Chondrocyte (in vitro differentiated cells): ENCODE data around the gene SEC22A. TPM values are rescaled to one million over a fixed set of nuclear protein-coding genes. Genes with fewer than 3 reads are reported as not detected.

Experiments used
- DNase-seq: peaks from one replicate; pipeline ENCODE4 v3.0.0; 2021; ENCODE audit warnings: mixed read lengths, low spot score
- H3K27ac Mint-ChIP-seq: one replicate; pipeline ENCODE4 v1.8.0; 2021; ENCODE audit warnings: mild to moderate bottlenecking, moderate library complexity, mixed read lengths; ENCODE audit not compliant: unreplicated experiment
- H3K27me3 Mint-ChIP-seq: 2 replicates; pipeline ENCODE4 v1.8.0; 2021; ENCODE audit warnings: low read depth, mixed read lengths
- H3K36me3 Mint-ChIP-seq: 2 replicates; pipeline ENCODE4 v1.8.0; 2021; ENCODE audit warnings: low read depth, mixed read lengths
- H3K4me1 Mint-ChIP-seq: 2 replicates; pipeline ENCODE4 v1.8.0; 2021; ENCODE audit warnings: low read depth, mild to moderate bottlenecking, mixed read lengths
- H3K4me3 Mint-ChIP-seq: one replicate; pipeline ENCODE4 v1.8.0; 2021; ENCODE audit warnings: mild to moderate bottlenecking, moderate library complexity, mixed read lengths; ENCODE audit not compliant: unreplicated experiment
- H3K9me3 Mint-ChIP-seq: 2 replicates; pipeline ENCODE4 v1.8.0; 2021; ENCODE audit warnings: low read depth, mixed read lengths
- CTCF ChIP-seq: fragments of 200-600 bp; sonication (generic); IDR thresholded peaks from 2 replicates; pipeline ENCODE4 v1.5.0; 2021; ENCODE audit warnings: antibody characterized with exemption, mild to moderate bottlenecking, moderate library complexity
- total RNA-seq: library from RNA; stranded (reverse); gene quantifications from 3 replicates; pipeline ENCODE4 v1.2.1, GENCODE V29; 2021

SEC22A gene
- total RNA-seq, 1 donor from 2014 or later: 14.4 TPM

DNA sequence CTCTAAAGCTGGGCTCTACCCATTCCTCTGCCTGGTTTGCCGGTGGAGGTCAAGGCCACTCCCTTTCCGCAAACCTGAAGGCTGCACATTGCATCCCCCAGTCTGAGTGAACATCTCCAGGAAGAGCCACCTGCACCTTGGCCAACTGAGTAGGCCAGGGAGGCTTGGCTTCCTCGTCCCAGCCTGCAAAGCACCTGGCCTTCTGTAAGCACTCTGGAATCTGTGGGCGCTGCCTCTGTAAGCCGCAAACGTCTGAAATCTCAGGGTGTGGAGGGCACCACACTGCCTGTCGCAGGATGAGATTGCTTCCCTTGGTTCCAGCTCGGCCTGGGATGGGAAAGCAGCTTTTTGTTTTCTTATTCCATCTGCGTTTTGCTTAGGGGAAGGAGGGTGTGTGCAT is 81.3 kb downstream of the SEC22A start:
- Mint-ChIP-seq H3K27me3 (no peaks in the 10 kb centered on the region), H3K9me3 (no peaks in the 10 kb centered on the region), H3K27ac (no peak overlapping the region), H3K4me3 (no peak overlapping the region), H3K4me1 (no peaks in the 10 kb centered on the region), H3K36me3 (peaks cover 3% of the 10 kb centered on the region)
- no peak for DNase-seq
- no peak for TF ChIP-seq CTCF

DNA sequence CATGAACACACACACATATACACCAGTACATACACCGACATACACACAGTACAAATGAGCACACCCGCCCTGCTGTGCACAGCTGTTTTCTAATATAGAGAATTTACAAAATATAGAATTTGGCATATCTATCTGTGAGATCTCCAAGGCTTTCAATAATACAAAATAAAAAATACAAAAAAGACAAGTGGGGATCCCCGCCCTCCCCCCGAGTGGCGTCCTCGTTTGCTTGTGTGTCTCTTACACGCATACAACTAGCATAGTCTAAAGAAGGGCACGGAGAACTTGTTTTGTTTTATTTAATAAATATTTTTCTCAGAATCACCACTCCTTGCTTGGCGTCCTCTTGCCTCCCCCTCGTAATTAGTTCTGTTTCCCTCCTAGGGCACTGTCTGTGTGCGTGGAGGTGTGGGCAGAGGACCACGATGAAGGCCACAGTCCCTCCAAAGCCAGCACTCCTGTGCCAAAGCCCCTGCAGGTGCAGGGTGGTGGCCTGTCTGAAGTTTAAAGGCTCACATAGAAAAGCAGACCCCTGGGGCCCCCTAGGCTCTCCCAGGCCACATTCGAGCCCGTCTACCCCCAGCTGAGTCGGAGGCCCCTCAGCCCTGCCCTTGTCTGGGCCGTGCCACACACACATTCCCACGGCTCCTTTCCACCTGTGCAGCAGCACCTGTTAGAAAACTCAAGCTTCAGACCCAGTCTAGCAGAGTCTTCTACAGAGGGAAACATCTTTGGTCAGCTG is 82.1 kb downstream of the SEC22A start:
- H3K9me3 Mint-ChIP-seq: no peaks in the 10 kb centered on the region
- H3K27me3 Mint-ChIP-seq: no peaks in the 10 kb centered on the region
- no peak overlapping the region for H3K4me3 Mint-ChIP-seq
- H3K27ac Mint-ChIP-seq: no peak overlapping the region
- no peak for TF ChIP-seq CTCF
- peaks cover 3% of the 10 kb centered on the region for H3K36me3 Mint-ChIP-seq
- H3K4me1 Mint-ChIP-seq: no peaks in the 10 kb centered on the region
- DNase-seq: no peak

- Mint-ChIP-seq H3K36me3 (peaks cover 3% of the 10 kb centered on the region), H3K9me3 (no peaks in the 10 kb centered on the region), H3K27me3 (no peaks in the 10 kb centered on the region), H3K27ac (no peak overlapping the region), H3K4me1 (no peaks in the 10 kb centered on the region), H3K4me3 (no peak overlapping the region)
- TF ChIP-seq CTCF: no peak
- no peak for DNase-seq
These were observed 82.8 kb downstream of the SEC22A start for GRCh38 chr3:123284399-123285010.

GRCh38 chr3:123285066-123285465 is 83.3 kb downstream of the SEC22A start:
- H3K27me3 Mint-ChIP-seq: no peaks in the 10 kb centered on the region
- no peaks in the 10 kb centered on the region for H3K4me1 Mint-ChIP-seq
- H3K4me3 Mint-ChIP-seq: no peak overlapping the region
- H3K36me3 Mint-ChIP-seq: peaks cover 8% of the 10 kb centered on the region
- no peak for DNase-seq
- H3K27ac Mint-ChIP-seq: no peak overlapping the region
- no peak for TF ChIP-seq CTCF
- no peaks in the 10 kb centered on the region for H3K9me3 Mint-ChIP-seq

GRCh38 chr3:123285479-123285878 is 83.7 kb downstream of the SEC22A start:
- H3K4me1 Mint-ChIP-seq: no peaks in the 10 kb centered on the region
- DNase-seq: no peak
- no peaks in the 10 kb centered on the region for H3K27me3 Mint-ChIP-seq
- H3K4me3 Mint-ChIP-seq: no peak overlapping the region
- H3K36me3 Mint-ChIP-seq: peaks cover 8% of the 10 kb centered on the region
- no peaks in the 10 kb centered on the region for H3K9me3 Mint-ChIP-seq
- no peak for TF ChIP-seq CTCF
- no peak overlapping the region for H3K27ac Mint-ChIP-seq
